HG03135 (cell line): ENCODE data around the gene BAD.

Source experiments
- ATAC-seq: cut with Tn5 transposase; IDR thresholded peaks from one replicate; pipeline ENCODE4 v1.9.1; 2021; ENCODE audit warnings: mild to moderate bottlenecking, moderate library complexity; ENCODE audit not compliant: unreplicated experiment

Gene BAD

DNA sequence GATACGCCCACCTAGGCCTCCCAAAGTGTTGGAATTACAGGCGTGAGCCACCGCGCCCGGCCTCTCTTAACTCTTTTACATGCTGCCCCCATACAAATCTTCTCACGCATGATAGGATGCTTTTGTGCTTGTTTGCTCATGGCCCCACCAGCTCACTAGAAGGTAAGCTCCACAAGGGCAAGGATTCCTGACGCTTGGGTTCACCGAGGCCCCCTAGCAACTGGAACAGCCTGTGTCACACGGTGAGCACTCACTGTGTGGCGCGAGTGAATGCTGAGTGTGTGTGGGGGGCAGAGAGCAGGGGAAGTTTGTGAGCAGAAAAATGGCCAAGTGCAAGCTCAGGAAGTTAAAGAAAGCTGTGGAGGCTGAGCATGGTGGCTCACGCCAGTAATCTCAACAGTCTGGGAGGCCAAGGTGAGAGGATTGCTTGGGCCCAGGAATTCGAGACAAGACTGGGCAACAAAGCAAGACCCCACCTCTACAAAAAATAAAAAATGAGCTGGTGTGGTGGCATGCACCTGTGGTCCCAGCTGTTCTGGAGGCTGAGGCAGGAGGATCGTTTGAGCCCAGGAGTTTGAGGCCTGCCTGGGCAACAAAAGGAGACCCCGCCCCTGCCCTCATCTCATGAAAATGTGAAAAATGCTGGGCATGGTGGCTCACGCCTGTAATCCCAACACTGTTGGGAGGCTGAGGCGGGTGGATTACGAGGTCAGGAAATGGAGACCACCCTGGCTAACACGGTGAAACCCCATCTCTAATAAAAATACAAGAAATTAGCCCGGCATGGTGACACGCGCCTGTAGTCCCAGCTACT lies 2.3 kb downstream of the BAD start:
- ATAC-seq = no peak

DNA sequence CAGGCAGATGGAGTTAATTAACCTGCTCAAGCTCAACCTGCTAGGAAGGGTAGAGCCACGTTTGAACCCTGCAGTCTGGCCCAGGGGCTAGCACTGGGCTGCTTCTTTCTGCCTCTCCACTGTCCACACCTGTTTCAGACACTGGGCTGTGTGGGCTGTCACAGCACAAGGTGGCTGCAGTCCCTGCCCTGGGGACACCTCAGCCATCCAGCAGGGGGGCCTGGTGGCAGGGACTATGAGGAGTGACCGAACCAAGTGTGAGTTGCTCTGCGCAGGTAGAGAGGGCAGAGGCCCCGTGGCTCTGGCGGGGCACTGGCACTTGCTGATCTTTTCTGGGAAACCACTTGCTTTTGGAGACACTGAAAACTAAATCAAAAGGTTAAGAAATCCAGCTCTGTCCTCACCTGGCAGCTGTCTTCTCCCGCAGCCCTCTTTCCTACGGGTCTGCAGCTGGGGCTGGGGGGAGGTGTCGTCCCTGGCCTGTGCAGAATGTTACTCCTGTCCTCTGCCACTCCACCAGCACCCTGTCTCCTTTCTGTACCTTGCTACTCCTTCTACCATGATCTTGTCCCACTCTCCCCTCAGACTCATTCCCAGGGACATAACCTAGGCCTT lies 5.8 kb downstream of the BAD start:
- ATAC-seq = no peak

DNA sequence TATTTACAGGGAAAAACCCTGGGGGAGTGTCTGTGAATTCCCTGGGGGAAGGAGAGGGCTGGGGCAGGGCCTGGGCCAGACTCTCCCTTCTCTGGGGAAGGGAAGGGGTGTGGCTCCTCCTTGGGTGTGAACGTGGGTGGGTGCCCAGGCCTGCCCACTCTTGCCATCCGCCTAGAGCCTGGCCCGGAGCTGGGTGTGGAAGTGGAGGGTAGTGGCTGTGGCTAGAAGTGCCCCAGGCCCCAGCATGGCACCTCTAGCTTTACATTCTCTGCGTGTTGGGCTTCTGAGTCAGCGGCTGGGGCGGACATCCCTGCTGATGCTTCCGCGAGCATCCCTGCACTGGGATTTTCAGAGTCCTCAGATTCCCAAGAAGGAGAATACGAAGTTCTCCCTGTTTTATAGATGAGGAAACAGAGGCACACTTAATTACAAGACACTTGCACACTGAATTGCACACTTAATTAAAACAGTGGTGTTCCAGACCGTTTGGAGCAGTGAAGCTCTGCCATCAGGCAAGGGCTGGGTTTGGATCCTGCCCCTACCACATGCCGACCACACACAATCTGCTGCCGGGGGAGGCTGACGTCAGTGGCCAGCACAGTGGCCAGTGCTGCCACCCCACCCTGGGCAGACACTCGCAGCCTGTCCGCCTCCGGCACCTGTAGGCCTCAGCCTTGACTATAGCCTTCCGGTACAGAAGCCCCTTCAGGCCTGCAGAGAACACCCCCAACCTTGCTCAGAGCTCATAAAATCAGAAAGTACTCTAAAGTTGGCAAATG lies 7.6 kb downstream of the BAD start:
- ATAC-seq = no peak

DNA sequence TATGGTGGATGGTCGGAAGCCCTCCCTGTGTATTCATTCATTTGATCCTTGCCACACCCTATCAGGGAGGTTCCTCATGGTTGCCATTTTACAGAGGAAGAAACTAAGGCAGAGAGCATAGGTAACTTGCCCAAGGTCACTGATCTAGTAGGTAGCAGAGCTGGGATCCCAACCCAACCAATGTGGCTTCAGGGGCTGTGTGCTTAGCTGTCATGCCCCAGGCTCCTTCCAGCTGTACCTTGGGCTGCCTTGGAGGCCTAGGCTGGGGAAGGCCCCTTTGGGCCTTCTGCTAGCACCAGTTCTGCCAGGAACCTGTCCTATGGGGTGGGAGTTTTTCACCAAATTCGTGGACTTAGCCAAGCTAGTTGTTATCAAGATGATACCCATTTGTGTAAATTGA lies 8.6 kb downstream of the BAD start:
- ATAC-seq = no peak

DNA sequence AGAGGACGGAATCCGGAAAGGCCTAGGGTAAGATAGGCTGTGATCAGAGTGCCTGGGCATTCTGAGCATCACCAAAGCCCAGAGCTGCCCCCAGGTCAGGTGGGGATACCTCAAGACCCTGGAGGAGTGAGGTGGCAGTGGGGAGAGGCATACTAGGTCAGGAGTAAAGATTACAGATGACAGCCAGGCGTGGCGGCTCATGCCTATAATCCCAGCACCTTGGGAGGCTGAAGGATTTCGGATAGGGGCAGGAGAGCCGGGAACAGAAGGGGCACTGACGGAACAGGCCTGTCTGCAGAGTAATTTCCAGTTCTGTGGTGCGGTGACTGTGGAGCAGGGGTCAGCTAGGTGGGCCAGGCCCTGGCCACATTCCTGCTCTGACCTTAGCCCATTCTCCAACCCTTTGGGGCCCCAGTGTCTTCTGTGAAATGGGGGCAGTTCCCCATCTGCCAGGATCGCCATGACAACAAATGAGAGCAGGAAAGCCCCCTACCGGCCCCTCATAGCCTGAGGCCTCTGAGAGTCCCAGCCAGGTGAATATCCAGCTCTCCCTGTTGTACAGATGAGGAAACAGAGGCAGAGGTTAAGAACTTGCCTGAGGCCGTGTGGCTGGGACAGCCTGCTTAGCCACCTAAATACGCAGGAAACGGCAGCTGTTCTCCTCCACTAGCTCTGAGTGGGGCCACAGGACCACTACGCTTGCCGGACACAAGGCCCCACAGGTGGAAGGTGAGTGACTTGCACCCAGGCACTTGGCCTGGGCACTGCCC lies 9.2 kb downstream of the BAD start:
- no peak for ATAC-seq

DNA sequence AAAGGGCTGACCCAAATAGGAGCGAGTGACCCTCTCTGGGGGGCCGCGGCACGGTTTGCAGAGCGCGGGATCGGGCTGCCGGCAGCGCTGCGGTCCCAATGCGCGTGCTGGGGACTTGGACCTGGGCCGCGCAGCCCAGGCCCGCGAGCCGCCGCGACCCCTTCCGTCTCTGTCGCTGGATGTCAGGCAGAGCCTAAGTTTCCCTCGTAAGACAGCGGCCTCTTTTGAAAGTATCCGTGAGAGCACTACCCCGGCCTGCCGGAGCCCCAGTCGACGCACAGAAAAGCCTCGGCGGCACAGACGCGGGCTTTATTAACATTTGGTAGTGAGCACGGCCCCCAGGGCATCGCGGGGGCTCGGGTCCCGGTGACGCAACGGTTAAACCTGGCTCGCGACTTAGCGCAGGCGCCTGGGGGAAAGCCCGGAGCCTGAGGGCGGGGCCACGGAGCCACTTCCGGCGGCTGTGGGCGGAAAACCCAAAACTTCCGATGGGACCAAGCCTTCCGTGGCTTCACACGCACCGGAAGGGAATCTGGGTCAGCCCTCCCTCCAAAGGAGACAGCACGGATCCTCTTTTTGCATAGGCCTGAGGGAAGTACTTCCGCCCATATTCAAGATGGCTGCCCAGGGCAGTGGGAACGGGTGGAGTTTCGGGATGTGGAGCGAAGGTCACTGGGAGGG lies 14.8 kb downstream of the BAD start:
- ATAC-seq = peak; percentile 65

DNA sequence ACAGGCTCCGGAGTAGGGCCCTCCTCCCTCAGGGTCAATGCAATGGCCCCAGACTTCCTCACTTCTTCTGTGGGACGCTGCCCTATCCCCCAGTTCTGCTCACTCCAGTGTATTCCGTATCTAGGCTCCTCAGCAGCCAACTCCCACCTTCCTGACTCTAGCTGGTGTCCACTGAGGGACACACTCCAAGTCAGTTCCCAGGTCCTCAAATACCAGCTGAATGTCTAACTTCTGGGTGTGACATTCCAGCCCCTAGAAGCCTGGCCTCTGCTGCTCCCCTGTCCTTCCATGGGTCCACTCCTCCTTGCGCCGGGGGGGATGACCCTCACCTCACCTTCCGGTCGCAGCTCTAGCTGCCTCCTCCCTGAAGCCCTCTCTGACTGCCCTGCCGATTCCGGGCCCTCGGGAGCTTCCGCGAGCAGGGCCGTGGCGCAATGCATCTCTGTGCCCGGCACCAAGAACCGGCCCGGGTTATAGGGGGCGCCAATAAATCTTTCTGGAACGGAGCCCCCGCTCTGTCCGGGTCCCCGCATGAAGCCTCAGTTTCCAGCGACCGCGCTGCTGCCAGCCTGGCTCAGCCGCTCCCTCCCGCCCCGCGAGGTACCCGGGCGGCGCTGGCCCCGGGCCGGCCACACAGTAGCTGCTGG lies 15.4 kb downstream of the BAD start:
- ATAC-seq = peak; percentile 14

DNA sequence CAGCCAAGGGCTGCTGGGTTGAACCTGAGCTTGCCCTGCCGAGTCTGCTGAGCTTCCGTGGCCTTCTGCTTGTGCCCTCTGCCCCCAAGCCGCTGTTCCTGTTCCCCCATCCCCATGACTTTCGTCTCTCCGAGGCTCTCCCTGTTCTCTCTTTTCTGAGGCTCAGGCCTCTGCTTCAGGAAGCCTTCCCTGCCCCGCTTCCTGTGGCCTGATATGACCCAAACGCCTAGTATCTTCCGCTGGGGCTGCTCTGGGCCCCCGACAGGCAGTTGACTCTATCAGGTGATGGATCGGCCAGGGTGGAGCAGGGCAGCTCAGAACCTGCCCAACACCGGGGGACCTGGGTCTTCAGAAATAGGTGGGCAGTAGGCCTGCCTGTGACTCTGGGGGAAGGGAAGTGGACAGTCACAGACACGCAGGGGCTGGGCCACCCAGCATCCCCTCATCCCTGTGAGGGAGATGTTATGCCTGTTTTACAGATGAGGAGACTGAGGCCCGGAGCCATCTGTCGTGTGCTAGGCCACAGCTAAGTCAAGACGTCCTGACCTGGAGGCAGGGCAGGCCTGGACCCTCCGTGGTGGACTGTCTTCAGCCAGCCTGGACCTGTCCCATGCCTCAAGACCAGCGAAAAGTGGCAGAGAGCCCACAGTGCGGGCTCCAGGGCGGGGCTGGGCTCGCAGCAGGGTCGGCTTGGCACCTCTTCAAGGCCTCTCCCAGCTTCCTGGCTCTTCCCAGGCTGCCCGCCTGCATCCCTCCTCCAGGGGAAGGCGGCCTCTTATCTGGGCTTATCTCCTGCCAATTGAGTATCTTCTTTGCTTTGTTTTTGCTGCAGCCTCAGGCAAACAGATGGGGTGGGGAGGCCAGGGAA lies 16.2 kb downstream of the BAD start:
- no peak for ATAC-seq

DNA sequence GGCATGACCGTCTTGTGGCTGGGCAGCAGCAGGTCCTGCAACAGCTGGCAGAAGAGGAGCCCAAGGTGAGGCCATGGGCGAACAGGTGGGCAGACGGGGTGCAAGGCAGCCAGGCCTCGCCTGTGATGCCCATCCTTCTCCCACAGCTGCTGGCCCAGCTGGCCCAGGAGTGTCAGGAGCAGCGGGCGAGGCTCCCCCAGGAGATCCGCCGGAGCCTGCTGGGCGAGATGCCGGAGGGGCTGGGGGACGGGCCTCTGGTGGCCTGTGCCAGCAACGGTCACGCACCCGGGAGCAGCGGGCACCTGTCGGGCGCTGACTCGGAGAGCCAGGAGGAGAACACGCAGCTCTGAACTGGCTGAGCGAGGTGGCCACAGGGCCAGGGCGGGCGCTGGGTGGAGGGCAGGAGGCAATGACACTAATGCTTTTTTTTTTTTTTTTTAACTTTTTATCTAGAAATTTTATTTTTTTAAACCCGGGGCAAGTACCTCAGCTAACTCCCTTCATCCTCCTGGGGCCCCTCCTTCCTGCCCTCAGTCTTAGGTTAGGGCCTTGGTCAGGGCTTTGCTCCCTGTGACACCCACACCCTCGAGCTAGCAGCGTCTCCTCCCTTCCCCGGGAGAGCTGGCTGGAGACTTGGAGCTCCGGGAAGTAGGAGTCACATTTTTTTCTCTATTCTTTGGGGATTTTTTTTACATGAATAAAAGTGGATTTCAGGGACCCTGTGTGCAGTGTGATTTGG lies 17.1 kb downstream of the BAD start:
- no peak for ATAC-seq

DNA sequence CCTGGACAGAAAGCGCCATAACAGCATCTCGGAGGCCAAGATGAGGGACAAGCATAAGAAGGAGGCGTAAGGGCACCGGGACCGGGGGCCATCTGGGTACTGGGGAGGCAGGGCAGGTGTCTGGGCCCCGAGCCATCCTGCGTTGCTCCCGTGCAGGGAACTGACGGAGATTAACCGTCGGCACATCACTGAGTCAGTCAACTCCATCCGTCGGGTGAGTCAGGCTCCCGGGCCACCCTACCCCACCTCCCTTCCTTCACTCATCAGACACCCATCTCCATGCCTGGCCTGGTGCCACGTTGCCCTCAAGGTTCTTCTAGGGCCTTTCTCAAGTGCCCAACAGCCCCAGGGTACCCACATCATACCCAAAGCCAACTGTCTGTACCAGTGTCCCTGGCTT lies 18.1 kb downstream of the BAD start:
- no peak for ATAC-seq

DNA sequence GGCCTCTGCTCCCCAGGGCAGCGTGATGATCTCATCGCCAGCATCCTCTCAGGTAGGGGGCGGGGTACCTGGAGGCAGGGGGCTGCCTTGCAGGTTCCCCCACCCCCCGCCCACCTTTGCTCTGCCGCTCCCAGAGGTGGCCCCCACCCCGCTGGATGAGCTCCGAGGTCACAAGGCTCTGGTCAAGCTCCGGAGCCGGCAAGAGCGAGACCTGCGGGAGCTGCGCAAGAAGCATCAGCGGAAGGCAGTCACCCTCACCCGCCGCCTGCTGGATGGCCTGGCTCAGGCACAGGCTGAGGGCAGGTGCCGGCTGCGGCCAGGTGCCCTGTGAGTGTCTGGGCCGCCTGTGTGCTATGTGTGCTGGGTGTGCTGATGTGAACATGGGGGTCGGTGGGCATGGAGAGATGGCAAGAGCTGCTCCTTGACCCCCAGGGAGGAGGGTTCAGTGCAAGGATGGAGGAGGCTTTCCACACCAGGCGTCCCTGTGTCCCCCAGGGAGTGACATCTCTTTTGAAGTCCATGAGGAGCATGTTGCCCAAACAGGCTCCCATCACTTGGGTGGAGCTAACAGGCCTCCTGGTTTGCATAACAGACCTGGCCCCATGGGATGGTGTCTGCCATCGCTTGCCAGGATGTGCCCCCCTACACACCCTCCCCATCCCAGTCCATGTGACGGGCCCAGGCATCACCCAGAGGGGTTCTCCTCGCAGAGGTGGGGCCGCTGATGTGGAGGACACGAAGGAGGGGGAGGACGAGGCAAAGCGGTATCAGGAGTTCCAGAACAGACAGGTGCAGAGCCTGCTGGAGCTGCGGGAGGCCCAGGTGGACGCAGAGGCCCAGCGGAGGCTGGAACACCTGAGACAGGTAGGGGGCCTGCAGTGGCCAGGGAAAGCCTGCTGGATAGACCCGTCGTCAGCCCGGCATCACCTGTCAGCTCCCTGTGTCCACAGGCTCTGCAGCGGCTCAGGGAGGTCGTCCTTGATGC lies 19.0 kb downstream of the BAD start:
- no peak for ATAC-seq

DNA sequence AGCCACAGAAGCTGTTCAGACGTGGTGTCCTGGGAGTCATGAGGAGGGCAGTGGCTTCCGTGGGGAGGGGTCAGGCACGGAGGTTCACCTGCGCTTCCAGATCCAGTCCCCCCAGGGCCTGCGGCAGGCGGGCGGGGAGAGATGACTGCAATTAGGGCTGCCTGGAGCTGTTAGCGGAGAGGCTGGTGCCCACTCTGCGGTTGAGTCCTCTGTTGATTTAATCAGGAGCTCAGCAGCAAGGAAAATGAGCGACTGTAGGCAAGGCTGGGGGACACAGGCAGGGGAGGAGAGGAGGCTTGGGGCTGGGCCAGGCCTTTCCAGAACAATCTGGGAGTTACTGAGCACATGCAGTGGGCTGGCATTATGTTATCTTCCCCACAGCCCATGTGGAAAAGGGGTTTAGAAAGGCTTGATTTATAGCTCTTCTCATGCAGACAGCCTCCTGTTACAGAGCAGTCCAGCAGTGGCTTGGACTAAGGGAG lies 20.1 kb downstream of the BAD start:
- no peak for ATAC-seq

DNA sequence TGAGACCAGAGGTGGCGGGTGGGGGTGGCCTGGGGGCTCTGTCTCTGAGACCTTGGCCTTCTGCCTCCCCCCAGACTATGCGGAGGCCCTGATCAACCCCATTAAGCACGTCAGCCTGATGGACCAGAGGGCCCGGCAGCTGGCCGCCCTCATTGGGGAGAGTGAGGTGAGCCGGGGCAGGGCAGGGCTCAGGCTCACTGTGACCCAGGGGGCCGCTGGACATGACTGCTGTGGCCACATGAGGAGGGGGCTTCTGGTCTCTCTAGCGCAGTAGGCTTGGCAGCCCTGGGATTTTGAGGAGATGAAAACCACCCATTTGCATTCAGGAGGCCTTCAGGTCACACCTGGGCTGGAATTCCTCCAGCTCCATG lies 20.5 kb downstream of the BAD start:
- no peak for ATAC-seq

DNA sequence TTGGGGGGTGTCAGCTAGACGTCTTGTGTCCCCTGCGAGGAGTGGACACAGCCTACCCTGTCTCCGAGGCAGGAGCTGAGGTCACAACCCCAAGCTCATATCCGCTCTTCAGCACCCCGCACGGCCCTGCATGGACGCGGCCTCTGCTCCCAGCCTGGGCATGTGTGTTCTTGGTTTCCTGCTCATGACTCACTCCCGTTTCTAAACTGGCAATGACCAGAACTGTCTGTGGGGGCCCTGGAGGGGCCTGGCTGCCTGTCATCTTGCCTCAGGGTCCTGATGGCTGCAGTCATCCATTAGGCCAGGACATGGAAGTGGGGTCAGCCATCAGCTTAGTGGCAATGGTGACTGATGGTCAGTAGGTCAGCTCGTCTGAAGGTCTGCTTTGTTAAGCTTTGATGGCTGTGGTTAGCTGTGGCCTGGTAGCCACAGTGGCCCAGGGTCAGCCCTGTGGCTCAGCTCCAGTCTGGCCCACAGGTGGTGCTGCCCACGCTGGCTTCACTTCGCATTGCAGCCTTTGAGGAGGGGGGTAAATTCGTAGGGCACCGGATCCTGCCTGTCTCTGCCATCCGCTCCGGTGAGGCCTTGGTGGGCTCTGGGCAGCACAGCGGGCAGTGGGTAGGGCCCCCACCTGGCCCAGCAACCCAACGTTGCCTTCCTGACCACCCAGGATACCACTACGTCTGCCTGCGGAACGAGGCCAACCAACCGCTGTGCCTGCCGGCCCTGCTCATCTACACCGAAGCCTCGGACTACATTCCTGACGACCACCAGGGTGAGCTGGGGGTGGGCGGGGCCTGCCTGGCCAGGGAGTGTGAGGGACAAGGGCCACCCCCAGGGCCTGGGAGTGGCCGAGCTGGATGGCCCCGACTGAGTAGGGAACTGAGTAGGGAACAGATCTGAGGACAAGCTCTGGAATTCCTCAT lies 21.2 kb downstream of the BAD start:
- ATAC-seq = no peak

DNA sequence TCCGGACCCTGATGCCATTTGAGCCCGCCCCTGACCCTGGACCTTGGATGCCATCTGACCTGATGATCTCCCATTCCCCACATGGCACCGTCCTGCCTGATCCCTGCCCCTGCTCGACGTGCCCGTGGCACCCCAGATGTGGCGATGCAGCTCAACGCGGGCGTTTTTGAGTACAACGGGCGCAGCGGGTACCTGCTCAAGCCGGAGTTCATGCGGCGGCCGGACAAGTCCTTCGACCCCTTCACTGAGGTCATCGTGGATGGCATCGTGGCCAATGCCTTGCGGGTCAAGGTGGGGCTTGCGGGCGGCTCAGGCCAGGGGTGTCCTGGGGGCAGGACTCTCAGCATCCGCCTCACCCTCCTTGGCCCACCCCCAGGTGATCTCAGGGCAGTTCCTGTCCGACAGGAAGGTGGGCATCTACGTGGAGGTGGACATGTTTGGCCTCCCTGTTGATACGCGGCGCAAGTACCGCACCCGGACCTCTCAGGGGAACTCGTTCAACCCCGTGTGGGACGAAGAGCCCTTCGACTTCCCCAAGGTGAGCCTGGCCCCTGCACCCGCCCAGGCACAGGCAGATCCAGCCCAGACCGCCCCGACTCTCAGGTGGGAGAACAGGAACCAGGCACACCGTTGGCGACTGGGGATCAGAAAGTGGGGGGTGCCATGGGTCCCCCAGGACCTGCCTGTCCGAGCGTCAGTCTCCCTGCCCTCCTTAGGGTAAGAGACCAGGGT lies 22.0 kb downstream of the BAD start:
- ATAC-seq = no peak
